A673 (cell line): ENCODE data around the gene PTGS2.

Source experiments
- EZH2 ChIP-seq: fragments of 200-600 bp; sonication (generic); IDR thresholded peaks from 2 replicates; pipeline ENCODE4 v1.6.1; 2017; ENCODE audit warnings: borderline replicate concordance, low read depth, mild to moderate bottlenecking, mixed read lengths, antibody characterized with exemption, low read length; ENCODE audit not compliant: poor library complexity, severe bottlenecking
- TF ChIP-seq, protein P1 (sequence below): fragments of 300-800, 200-600 bp; sonication (generic); conservative IDR thresholded peaks from 2 replicates; pipeline ENCODE4 v1.5.1; 2017; ENCODE audit warnings: low read depth, mild to moderate bottlenecking, antibody characterized with exemption, low read length, moderate library complexity, mixed read lengths

DNA sequence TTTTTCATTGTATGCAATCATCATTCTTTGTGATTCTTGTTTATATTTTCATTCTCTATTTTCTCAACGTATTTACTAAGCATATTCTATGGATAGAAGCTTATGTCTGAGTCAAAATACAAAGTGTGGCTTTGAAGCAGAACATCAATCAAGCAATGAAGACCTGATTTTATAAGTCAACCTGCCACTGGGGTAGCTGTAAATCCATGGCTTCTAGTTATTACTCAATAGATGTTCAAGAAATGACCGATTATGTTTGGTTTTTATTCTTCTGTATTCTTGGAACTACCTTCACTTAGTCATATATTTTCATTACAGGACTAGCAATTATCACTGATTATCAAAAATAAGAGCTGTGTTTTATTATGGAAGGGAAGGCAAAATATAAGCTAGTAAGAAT lies 20.5 kb upstream of the PTGS2 start:
- TF ChIP-seq, protein P1, sequence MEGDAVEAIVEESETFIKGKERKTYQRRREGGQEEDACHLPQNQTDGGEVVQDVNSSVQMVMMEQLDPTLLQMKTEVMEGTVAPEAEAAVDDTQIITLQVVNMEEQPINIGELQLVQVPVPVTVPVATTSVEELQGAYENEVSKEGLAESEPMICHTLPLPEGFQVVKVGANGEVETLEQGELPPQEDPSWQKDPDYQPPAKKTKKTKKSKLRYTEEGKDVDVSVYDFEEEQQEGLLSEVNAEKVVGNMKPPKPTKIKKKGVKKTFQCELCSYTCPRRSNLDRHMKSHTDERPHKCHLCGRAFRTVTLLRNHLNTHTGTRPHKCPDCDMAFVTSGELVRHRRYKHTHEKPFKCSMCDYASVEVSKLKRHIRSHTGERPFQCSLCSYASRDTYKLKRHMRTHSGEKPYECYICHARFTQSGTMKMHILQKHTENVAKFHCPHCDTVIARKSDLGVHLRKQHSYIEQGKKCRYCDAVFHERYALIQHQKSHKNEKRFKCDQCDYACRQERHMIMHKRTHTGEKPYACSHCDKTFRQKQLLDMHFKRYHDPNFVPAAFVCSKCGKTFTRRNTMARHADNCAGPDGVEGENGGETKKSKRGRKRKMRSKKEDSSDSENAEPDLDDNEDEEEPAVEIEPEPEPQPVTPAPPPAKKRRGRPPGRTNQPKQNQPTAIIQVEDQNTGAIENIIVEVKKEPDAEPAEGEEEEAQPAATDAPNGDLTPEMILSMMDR = no peak
- TF ChIP-seq EZH2 = no peak
